Psoas muscle (tissue), 8 donors: Measurements from ENCODE around the gene PRAMEF9. TPM values are rescaled to one million over a fixed set of nuclear protein-coding genes. Genes with fewer than 3 reads are reported as not detected.
"Not testable (repeated sequence)": the region's sequence is repeated elsewhere in the genome, so short reads cannot be mapped to it uniquely, and the experiment has no call there.

Experiments used
- ATAC-seq, 4 donors: fragments of 200-7000 bp; cut with Tn5 transposase; one replicate each; pipeline ENCODE4 v1.9.1; 2020; ENCODE audit warnings: moderate library complexity in 3 of 4, mild to moderate bottlenecking in 2 of 4
- DNase-seq, 2 donors: peaks; one replicate each; pipeline ENCODE4 v3.0.0-alpha.2; 2020
- H3K27ac ChIP-seq: fragments of 200-600 bp; one replicate; pipeline ENCODE4 v1.8.0; 2022
- H3K27me3 ChIP-seq, 3 donors: fragments of 200-600 bp in 1 of 3; one replicate each; pipeline versions ENCODE4 v1.6.1 to v1.8.0; 2013 to 2022; ENCODE audit warnings: low read length in 2 of 3, mild to moderate bottlenecking in 2 of 3, moderate library complexity in 1 of 3; ENCODE audit not compliant: insufficient read depth in 3 of 3
- H3K36me3 ChIP-seq, 2 donors: fragments of 200-600 bp in 1 of 2; one replicate each; pipeline versions ENCODE4 v1.6.1 to v1.8.0; 2013 to 2022; ENCODE audit warnings: low read depth in 1 of 2, mild to moderate bottlenecking in 1 of 2, moderate library complexity in 1 of 2; ENCODE audit not compliant: insufficient read depth in 1 of 2
- H3K4me1 ChIP-seq: fragments of 200-600 bp; one replicate; pipeline ENCODE4 v1.8.0; 2022
- H3K4me3 ChIP-seq: fragments of 200-600 bp; one replicate; pipeline ENCODE4 v1.8.0; 2022; ENCODE audit warnings: mild to moderate bottlenecking
- H3K9me3 ChIP-seq: fragments of 200-600 bp; one replicate; pipeline ENCODE4 v1.8.0; 2022
- CTCF ChIP-seq: fragments of 200-600 bp; IDR thresholded peaks from one replicate; pipeline ENCODE4 v1.8.0; 2022; ENCODE audit warnings: antibody characterized with exemption
- WGBS, 3 donors: extraction: QIAGEN DNeasy Blood & Tissue Kit; methylation state at CpG; one replicate each; pipeline versions ENCODE4 v1.1.6 to v1.1.7; 2013; 5-methylcytosine and 5-hydroxymethylcytosine counted together
- intact Hi-C, 2 donors: fragments of 100-400 bp; cut with DNase I; formaldehyde crosslinking; loops; one replicate each; pipeline versions ENCODE4 v1.11.0 to v1.14.2; 2022
- polyA plus RNA-seq, 3 donors: library from polyadenylated mRNA; stranded (reverse); fragments of 200-250 nt; gene quantifications; one replicate each; pipeline ENCODE4 v1.2.3, GENCODE V29; 2013
- total RNA-seq, 4 donors: library from RNA; stranded (reverse); fragmentation: NEBNext Ultra II Directional in 2 of 4; extraction: Animal tissue kit (Norgen Biotek cat#: 25700) in 2 of 4; gene quantifications; one replicate each; pipeline versions ENCODE4 v1.2.1 to v1.2.4, GENCODE V29; 2021 to 2023
- donor health status: healthy with polysubstance abuse.
- donor health status: DM: no; HTN: no; CAD: no; lungs with moderate emphysema.
- donor health status: Bipolar disorder and iron deficiency.
- donor health status: healthy.
- donor health status: DM: yes; HTN: yes; CAD: no.
- donor health status: DM: no; HTN: no; CAD: no.
- donor health status: DM: no; HTN: no; CAD: no.
- donor health status: DM: yes; HTN: yes; CAD: no.

Gene PRAMEF9
- total and polyA plus RNA-seq, 7 donors = not detected

- Histone ChIP-seq H3K27ac (no peak overlapping the region), H3K4me1 (no peaks in the 10 kb centered on the region), H3K9me3 (no peaks in the 10 kb centered on the region), H3K36me3 (no peaks in the 10 kb centered on the region), H3K4me3 (no peak overlapping the region), H3K27me3 (peaks cover 0 to 6% (median 0%) of the 10 kb centered on the region in 3 donors)
- TF ChIP-seq CTCF = no peak
- intact Hi-C loops = no loop called here
- ATAC-seq (no peak), DNase-seq (peak in 1 of 2 donors; percentile 6)
- WGBS, 3 donors = 76 to 82% (median 79%) methylated on average over 5 of the region's 5 CpGs
Measured at GRCh38 chr1:13224480-13225060, 52.9 kb downstream of the PRAMEF9 start.

GRCh38 chr1:13225675-13226204 is 54.1 kb downstream of the PRAMEF9 start, which contains the start of gene PRAMEF18:
Gene PRAMEF18 (minus strand): TSS chr1:13226154. CDS start chr1:13226106, 48 bp downstream.
- peak in 1 of 2 donors; percentile 28 for DNase-seq
- not testable (repeated sequence) for H3K27ac ChIP-seq
- WGBS, 3 donors = 66 to 70% (median 70%) methylated on average over 8 to 9 of the region's 9 CpGs

GRCh38 chr1:13227271-13228055 is 55.8 kb downstream of the PRAMEF9 start:
- 77 to 84% (median 84%) methylated on average over 8 of the region's 8 CpGs for WGBS, 3 donors
- ATAC-seq, H3K36me3 ChIP-seq, H3K4me1 ChIP-seq, H3K27me3 ChIP-seq, H3K4me3 ChIP-seq, H3K9me3 ChIP-seq, H3K27ac ChIP-seq, intact Hi-C loops: not testable (repeated sequence)
- DNase-seq = peak in 1 of 2 donors; percentile 3

More at GRCh38 chr1:13225675-13226204, 54.1 kb downstream of the PRAMEF9 start, which contains the start of gene PRAMEF18:
- H3K4me1 ChIP-seq, ATAC-seq, intact Hi-C loops, H3K4me3 ChIP-seq, H3K36me3 ChIP-seq, H3K9me3 ChIP-seq, H3K27me3 ChIP-seq: not testable (repeated sequence)

GRCh38 chr1:13228343-13228781 is 56.7 kb downstream of the PRAMEF9 start:
- WGBS, 3 donors = 68 to 74% (median 73%) methylated on average over 7 of the region's 7 CpGs
- peak; percentile 17 for TF ChIP-seq CTCF

More at GRCh38 chr1:13228343-13228781, 56.7 kb downstream of the PRAMEF9 start:
- ATAC-seq (no peak), DNase-seq (peak in 1 of 2 donors; percentile 26)
- peaks cover 0 to 6% (median 2%) of the 10 kb centered on the region in 3 donors for H3K27me3 ChIP-seq
- no peaks in the 10 kb centered on the region for H3K9me3 ChIP-seq
- no peaks in the 10 kb centered on the region for H3K36me3 ChIP-seq
- H3K4me1 ChIP-seq = no peaks in the 10 kb centered on the region
- intact Hi-C loops = no loop called here
- H3K27ac ChIP-seq = no peak overlapping the region
- no peak overlapping the region for H3K4me3 ChIP-seq

Other genes starting within 250 kb of the PRAMEF9 start
- not detected for gene PRAMEF6, start 224.3 kb upstream of the PRAMEF9 start, total RNA-seq
- not detected for gene PRAMEF6, start 224.3 kb upstream of the PRAMEF9 start, polyA plus RNA-seq
- gene PRAMEF27, start 115.3 kb upstream of the PRAMEF9 start, total RNA-seq = not detected
- gene PRAMEF27, start 115.3 kb upstream of the PRAMEF9 start, polyA plus RNA-seq = not detected
- not detected for gene HNRNPCL3, start 111.1 kb upstream of the PRAMEF9 start, total RNA-seq
- not detected for gene HNRNPCL3, start 111.1 kb upstream of the PRAMEF9 start, polyA plus RNA-seq
- not detected for gene PRAMEF25, start 101.1 kb upstream of the PRAMEF9 start, total RNA-seq
- not detected for gene PRAMEF25, start 101.1 kb upstream of the PRAMEF9 start, polyA plus RNA-seq
- gene HNRNPCL2, start 55.0 kb upstream of the PRAMEF9 start, total RNA-seq = not detected
- gene HNRNPCL2, start 55.0 kb upstream of the PRAMEF9 start, polyA plus RNA-seq = not detected
- gene PRAMEF26, start 15.8 kb upstream of the PRAMEF9 start, total RNA-seq = not detected
- not detected for gene PRAMEF26, start 15.8 kb upstream of the PRAMEF9 start, polyA plus RNA-seq
- gene HNRNPCL4, start 6.2 kb upstream of the PRAMEF9 start, total RNA-seq = not detected
- gene HNRNPCL4, start 6.2 kb upstream of the PRAMEF9 start, polyA plus RNA-seq = not detected
- not detected for gene PRAMEF13, start 29.6 kb downstream of the PRAMEF9 start, total RNA-seq
- gene PRAMEF13, start 29.6 kb downstream of the PRAMEF9 start, polyA plus RNA-seq = not detected
- gene PRAMEF18, start 54.3 kb downstream of the PRAMEF9 start, total RNA-seq = not detected
- not detected for gene PRAMEF18, start 54.3 kb downstream of the PRAMEF9 start, polyA plus RNA-seq
- gene PRAMEF5, start 82.3 kb downstream of the PRAMEF9 start, total RNA-seq = not detected
- gene PRAMEF5, start 82.3 kb downstream of the PRAMEF9 start, polyA plus RNA-seq = not detected
- gene PRAMEF8, start 113.3 kb downstream of the PRAMEF9 start, total RNA-seq = not detected
- not detected for gene PRAMEF8, start 113.3 kb downstream of the PRAMEF9 start, polyA plus RNA-seq
- gene PRAMEF33, start 131.7 kb downstream of the PRAMEF9 start, total RNA-seq = not detected
- not detected for gene PRAMEF33, start 131.7 kb downstream of the PRAMEF9 start, polyA plus RNA-seq
- gene PRAMEF15, start 143.7 kb downstream of the PRAMEF9 start, total RNA-seq = not detected
- not detected for gene PRAMEF15, start 143.7 kb downstream of the PRAMEF9 start, polyA plus RNA-seq
- gene PRAMEF14, start 175.3 kb downstream of the PRAMEF9 start, total RNA-seq = not detected
- gene PRAMEF14, start 175.3 kb downstream of the PRAMEF9 start, polyA plus RNA-seq = not detected
- gene PRAMEF19, start 200.1 kb downstream of the PRAMEF9 start, total RNA-seq = not detected
- not detected for gene PRAMEF19, start 200.1 kb downstream of the PRAMEF9 start, polyA plus RNA-seq
- gene PRAMEF17, start 217.8 kb downstream of the PRAMEF9 start, total RNA-seq = not detected
- not detected for gene PRAMEF17, start 217.8 kb downstream of the PRAMEF9 start, polyA plus RNA-seq
- gene PRAMEF20, start 238.6 kb downstream of the PRAMEF9 start, total RNA-seq = not detected
- not detected for gene PRAMEF20, start 238.6 kb downstream of the PRAMEF9 start, polyA plus RNA-seq